ENCODE data around the gene RC3H1. TPM values are rescaled to one million over a fixed set of nuclear protein-coding genes. Genes with fewer than 3 reads are reported as not detected.
"Not testable (repeated sequence)": the region's sequence is repeated elsewhere in the genome, so short reads cannot be mapped to it uniquely, and the experiment has no call there.

Gene RC3H1
- total and polyA plus RNA-seq, 10 of the 15 experiments (the other 5 are each of a cell fraction or from before 2014, with no cell fraction given), result 1.4 to 33.9 (median 11.8) TPM

GRCh38 chr1:173970252-173970651 is 51.9 kb downstream of the RC3H1 start:
- Histone ChIP-seq H3K79me2 (ENCODE audit: control insufficient read depth, insufficient read depth, low read length) (no peaks in the 10 kb centered on the region), H3K4me2 (ENCODE audit: control insufficient read depth, insufficient read depth) (no peak overlapping the region), H3K4me1 (ENCODE audit: control insufficient read depth, insufficient read depth, low read length) (no peaks in the 10 kb centered on the region), H3K27me3 (replicated peaks in 1 of 2; ENCODE audit: control insufficient read depth in 2 of 2, insufficient read depth in 2 of 2, low read length in 1 of 2) (no peaks in the 10 kb centered on the region), H3K9me3 (replicated peaks; ENCODE audit: control insufficient read depth, insufficient read depth, low read length) (no peaks in the 10 kb centered on the region), H3K4me3 (no peak overlapping the region), H3K36me3 (ENCODE audit: control insufficient read depth in 2 of 2, insufficient read depth in 2 of 2, low read length in 1 of 2) (peaks cover 0 to 29% of the 10 kb centered on the region in 2 experiments), H3K27ac (ENCODE audit: control insufficient read depth, insufficient read depth) (no peak overlapping the region), H4K20me1 (ENCODE audit: control insufficient read depth, insufficient read depth) (no peaks in the 10 kb centered on the region), H3K9ac (ENCODE audit: control insufficient read depth, insufficient read depth, low read length) (no peak overlapping the region), H2AFZ (ENCODE audit: control insufficient read depth, low read depth, low read length) (no peak overlapping the region)
- RAD21 ChIA-PET (ENCODE audit: unreplicated experiment), result interaction anchor here (0.6 kb wide), 2 partner anchors 344 to 716 kb away, joined by 3 to 4 read pairs; no protein-coding TSS in a partner anchor
- ATAC-seq (no peak), FAIRE-seq (no peak), DNase-seq (ENCODE audit: low read depth, low spot score) (no peak)
- CTCF ChIA-PET, result no interaction called here
- BruUV-seq (replicated peaks), result no TSS peak
- TF ChIP-seq NFXL1 (IDR thresholded peaks at IDR 0.05; ENCODE audit: borderline replicate concordance) (no peak), USF2 (IDR thresholded peaks at IDR 0.05; ENCODE audit: borderline replicate concordance, low read depth, low read length) (no peak), LARP7 (IDR thresholded peaks at IDR 0.05) (no peak), CUX1 (IDR thresholded peaks at IDR 0.05; ENCODE audit: insufficient replicate concordance, low read depth, low read length) (no peak), CREM (IDR thresholded peaks at IDR 0.05; ENCODE audit: low read depth) (no peak)
- SMC1A ChIA-PET (ENCODE audit: uncharacterized antibody, unreplicated experiment), result interaction anchor here (0.6 to 2.4 kb wide), 4 partner anchors 13 to 541 kb away, joined by 3 to 6 read pairs (median 3); no protein-coding TSS in a partner anchor
- WGBS (ENCODE audit: insufficient coverage, insufficient replicate concordance, low lambda C conversion rate, missing lambda C conversion rate), result 91% methylated on average over 3 of the region's 3 CpGs
- POLR2A ChIA-PET, result interaction anchor here (0.6 kb wide), 1 partner anchor 912 kb away, joined by 3 read pairs; no protein-coding TSS in a partner anchor
- in situ Hi-C loops (cut with MboI) (no loop called here), intact Hi-C loops (cut with micrococcal nuclease; ENCODE audit: unreplicated experiment) (loop anchor here (5.0 kb wide), 1 partner anchor 52 kb away; the partner anchor contains the start of gene RC3H1)

- H3K4me3 ChIP-seq; H4K20me1 ChIP-seq (ENCODE audit: control insufficient read depth, insufficient read depth); CTCF ChIA-PET; H3K4me2 ChIP-seq (ENCODE audit: control insufficient read depth, insufficient read depth); ATAC-seq; H3K27me3 ChIP-seq (replicated peaks in 1 of 2; ENCODE audit: control insufficient read depth in 2 of 2, insufficient read depth in 2 of 2, low read length in 1 of 2); RAD21 ChIA-PET (ENCODE audit: unreplicated experiment); FAIRE-seq; H3K27ac ChIP-seq (ENCODE audit: control insufficient read depth, insufficient read depth); in situ Hi-C loops (cut with MboI); H2AFZ ChIP-seq (ENCODE audit: control insufficient read depth, low read depth, low read length); intact Hi-C loops (cut with micrococcal nuclease; ENCODE audit: unreplicated experiment); DNase-seq (ENCODE audit: low read depth, low spot score); H3K4me1 ChIP-seq (ENCODE audit: control insufficient read depth, insufficient read depth, low read length); BruUV-seq (replicated peaks); H3K9me3 ChIP-seq (replicated peaks; ENCODE audit: control insufficient read depth, insufficient read depth, low read length); H3K79me2 ChIP-seq (ENCODE audit: control insufficient read depth, insufficient read depth, low read length); H3K9ac ChIP-seq (ENCODE audit: control insufficient read depth, insufficient read depth, low read length); POLR2A ChIA-PET: not testable (repeated sequence)
- 94% methylated on average over 5 of the region's 5 CpGs for WGBS (ENCODE audit: insufficient coverage, insufficient replicate concordance, low lambda C conversion rate, missing lambda C conversion rate)
- SMC1A ChIA-PET (ENCODE audit: uncharacterized antibody, unreplicated experiment), result interaction anchor here (0.8 kb wide), 1 partner anchor 164 kb away, joined by 3 read pairs; no protein-coding TSS in a partner anchor
- peaks cover 6 to 39% of the 10 kb centered on the region in 2 experiments for H3K36me3 ChIP-seq (ENCODE audit: control insufficient read depth in 2 of 2, insufficient read depth in 2 of 2, low read length in 1 of 2)
Observed at GRCh38 chr1:173965896-173966295, 56.3 kb downstream of the RC3H1 start.
